ENCODE measurements around the gene ADAMTS1. TPM values are rescaled to one million over a fixed set of nuclear protein-coding genes. Genes with fewer than 3 reads are reported as not detected.

ADAMTS1 gene
- total RNA-seq, 1 donor from 2014 or later = 122 TPM

DNA sequence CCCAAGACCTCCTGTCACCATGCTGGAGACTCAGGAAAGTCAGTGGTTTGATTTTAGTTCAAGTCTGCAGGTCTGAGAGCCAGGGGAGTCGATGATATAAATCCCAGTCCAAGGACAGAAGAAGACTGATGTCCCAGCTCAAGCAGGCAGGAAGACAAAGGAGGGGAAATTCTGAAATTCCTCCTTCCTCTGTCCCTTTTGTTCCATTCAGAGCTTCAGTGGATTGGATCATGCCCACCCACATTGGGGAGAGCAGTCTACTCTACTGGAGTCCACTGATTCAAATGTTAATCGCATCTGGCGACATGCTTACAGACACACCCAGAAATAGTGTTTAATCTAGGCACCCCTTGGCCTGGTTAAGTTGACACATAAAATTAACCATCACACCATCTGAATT lies 7.2 kb upstream of the ADAMTS1 start:
- H3K36me3 ChIP-seq = no peaks in the 10 kb centered on the region
- H3K4me1 ChIP-seq = peaks cover 4% of the 10 kb centered on the region
- no peaks in the 10 kb centered on the region for H3K27me3 ChIP-seq
- no peak for DNase-seq
- TF ChIP-seq, protein P1, sequence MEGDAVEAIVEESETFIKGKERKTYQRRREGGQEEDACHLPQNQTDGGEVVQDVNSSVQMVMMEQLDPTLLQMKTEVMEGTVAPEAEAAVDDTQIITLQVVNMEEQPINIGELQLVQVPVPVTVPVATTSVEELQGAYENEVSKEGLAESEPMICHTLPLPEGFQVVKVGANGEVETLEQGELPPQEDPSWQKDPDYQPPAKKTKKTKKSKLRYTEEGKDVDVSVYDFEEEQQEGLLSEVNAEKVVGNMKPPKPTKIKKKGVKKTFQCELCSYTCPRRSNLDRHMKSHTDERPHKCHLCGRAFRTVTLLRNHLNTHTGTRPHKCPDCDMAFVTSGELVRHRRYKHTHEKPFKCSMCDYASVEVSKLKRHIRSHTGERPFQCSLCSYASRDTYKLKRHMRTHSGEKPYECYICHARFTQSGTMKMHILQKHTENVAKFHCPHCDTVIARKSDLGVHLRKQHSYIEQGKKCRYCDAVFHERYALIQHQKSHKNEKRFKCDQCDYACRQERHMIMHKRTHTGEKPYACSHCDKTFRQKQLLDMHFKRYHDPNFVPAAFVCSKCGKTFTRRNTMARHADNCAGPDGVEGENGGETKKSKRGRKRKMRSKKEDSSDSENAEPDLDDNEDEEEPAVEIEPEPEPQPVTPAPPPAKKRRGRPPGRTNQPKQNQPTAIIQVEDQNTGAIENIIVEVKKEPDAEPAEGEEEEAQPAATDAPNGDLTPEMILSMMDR (IDR thresholded peaks at IDR 0.05) = no peak
- intact Hi-C loops (cut with DNase I) = loop anchor here (5.0 kb wide), 1 partner anchor 850 kb away; no protein-coding TSS in a partner anchor
- no peak overlapping the region for H3K27ac ChIP-seq
- no peak for ATAC-seq
- H3K4me3 ChIP-seq = no peak overlapping the region
- H3K9me3 ChIP-seq = no peaks in the 10 kb centered on the region

DNA sequence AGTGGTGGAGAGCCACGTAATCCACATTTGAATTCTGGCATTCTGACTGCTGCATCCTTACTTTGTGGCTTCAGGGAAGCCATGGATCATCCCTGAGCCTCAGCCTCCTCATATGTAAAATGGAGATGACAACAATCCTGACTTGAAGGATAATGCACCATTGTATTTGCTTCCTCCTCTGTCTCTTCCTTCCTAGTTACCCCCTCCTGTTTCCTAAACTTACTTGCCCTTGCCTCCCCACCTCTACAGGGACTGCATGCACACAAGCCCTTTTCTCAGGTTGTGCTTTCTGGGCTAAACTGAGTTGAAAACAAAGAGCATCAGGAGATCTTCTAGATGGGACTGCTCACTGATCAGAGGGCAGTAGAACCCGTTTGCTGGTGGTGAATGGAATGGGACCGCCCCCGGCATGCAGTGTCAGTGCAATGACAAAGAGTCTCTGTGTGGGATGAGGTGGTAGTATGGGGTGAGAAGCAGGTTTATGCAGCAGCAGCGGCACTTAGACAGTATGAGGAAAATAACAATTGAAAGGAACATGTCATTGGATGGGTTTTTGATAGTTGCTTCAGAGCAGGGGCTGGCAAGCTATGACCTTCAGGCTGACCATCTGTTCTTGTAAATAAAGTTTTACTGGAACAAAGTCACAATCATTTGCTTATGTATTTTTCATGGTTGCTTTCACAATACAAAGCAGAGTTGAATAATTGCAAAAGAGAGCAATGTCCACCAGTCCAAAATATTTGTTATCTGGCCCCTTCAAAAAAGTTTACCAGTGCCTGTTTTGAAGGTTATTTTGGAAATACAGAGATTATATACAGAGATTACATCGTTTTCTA lies 6.1 kb upstream of the ADAMTS1 start:
- ATAC-seq (no peak), DNase-seq (no peak)
- H3K27ac ChIP-seq = no peak overlapping the region
- peaks cover 4% of the 10 kb centered on the region for H3K4me1 ChIP-seq
- no peaks in the 10 kb centered on the region for H3K27me3 ChIP-seq
- no peaks in the 10 kb centered on the region for H3K36me3 ChIP-seq
- H3K9me3 ChIP-seq = no peaks in the 10 kb centered on the region
- H3K4me3 ChIP-seq = no peak overlapping the region
- TF ChIP-seq, protein P1 (IDR thresholded peaks at IDR 0.05) = no peak
- intact Hi-C loops (cut with DNase I) = loop anchor here (5.0 kb wide), 1 partner anchor 851 kb away; no protein-coding TSS in a partner anchor

DNA sequence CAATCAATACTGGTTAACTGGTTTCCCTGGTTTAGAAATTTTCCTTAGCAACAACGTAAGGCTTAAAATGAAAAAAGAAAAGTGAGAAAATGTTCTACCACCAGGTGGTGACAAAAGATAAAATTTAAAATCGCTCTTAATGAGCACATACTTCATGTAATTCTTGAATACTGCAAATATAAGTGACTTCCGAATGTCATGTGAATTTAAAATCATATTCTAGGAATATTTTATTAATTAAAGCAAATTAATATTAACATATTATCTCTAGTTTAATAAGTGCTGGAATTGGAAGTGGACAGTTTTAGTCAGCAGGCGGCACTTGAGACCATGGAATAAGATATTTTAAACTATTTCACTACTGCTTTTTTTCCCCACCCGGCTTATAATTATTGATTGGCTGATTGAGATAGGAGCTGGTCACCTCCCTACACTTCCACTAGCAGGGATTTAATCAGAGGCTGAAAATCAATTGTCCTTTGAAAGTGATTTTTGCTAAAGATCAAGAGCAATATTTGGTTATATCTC lies 5.0 kb upstream of the ADAMTS1 start:
- intact Hi-C loops (cut with DNase I) = loop anchor here (5.0 kb wide), 1 partner anchor 852 kb away; no protein-coding TSS in a partner anchor

DNA sequence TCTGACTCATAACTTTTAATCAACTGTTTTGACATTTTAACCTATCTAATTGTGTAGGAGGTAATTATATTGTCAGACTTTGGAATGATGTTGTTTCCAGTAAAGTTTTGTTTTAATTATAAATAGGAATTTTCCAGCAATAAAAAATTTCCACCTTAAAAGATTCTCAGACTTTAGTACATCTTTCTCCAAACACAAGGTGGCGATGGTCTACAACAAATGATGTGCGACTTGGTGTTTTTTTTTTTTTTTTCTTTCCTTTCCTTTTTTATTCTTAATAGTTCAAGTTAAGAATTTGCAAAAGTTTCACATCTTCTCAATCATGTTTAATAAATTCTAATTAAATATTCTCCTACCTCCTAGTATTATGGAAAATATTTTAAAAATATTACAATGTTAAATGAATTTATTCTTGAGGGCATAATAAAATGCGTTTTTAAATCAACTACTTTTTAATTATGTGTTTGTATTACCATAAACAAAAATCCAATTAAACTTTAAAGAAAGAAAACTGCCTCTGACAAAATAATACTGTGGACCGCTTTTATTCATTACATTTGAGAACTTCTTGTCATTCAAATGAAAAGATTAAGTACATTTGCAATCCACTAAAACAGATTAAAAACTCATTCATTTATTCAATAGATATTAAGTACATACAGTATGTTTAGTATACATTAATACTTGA lies 4.4 kb upstream of the ADAMTS1 start:
- DNase-seq = no peak
- H3K4me1 ChIP-seq = peaks cover 7% of the 10 kb centered on the region
- TF ChIP-seq, protein P1 (IDR thresholded peaks at IDR 0.05) = peak; percentile 63
- H3K36me3 ChIP-seq = no peaks in the 10 kb centered on the region
- no peak overlapping the region for H3K27ac ChIP-seq
- intact Hi-C loops (cut with DNase I) = loop anchor here (5.0 kb wide), 1 partner anchor 853 kb away; no protein-coding TSS in a partner anchor
- H3K9me3 ChIP-seq = no peaks in the 10 kb centered on the region
- H3K4me3 ChIP-seq = no peak overlapping the region
- no peak for ATAC-seq
- peaks cover 4% of the 10 kb centered on the region for H3K27me3 ChIP-seq

More for the DNA sequence above, 5.0 kb upstream of the ADAMTS1 start:
- H3K27me3 ChIP-seq = peaks cover 4% of the 10 kb centered on the region
- ATAC-seq (no peak), DNase-seq (no peak)
- no peaks in the 10 kb centered on the region for H3K9me3 ChIP-seq
- TF ChIP-seq, protein P1 (IDR thresholded peaks at IDR 0.05) = peak; percentile 68
- H3K4me1 ChIP-seq = peaks cover 4% of the 10 kb centered on the region
- no peak overlapping the region for H3K27ac ChIP-seq
- no peaks in the 10 kb centered on the region for H3K36me3 ChIP-seq
- H3K4me3 ChIP-seq = no peak overlapping the region

DNA sequence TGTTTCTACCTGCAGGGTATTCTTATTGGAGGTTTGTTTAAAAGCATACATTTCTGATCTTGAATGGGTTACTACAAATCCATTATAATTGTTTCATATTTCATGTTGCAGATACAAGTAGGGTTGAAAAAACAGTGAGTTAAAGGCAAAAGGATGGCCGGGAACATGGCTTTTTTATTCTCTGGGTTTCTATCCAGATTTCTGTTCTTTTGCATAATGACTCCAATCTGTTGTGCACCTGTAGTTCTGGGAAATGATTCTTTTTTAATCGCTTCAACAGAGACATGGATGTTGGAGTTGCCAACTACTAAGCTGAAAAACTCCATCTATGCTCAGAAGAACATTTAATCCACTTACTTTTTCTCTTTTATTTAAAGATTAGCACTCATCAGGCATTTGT lies 2.7 kb upstream of the ADAMTS1 start:
- DNase-seq = no peak
- no peaks in the 10 kb centered on the region for H3K9me3 ChIP-seq
- H3K27ac ChIP-seq = no peak overlapping the region
- no peak for ATAC-seq
- peaks cover 4% of the 10 kb centered on the region for H3K27me3 ChIP-seq
- intact Hi-C loops (cut with DNase I) = no loop called here
- no peaks in the 10 kb centered on the region for H3K36me3 ChIP-seq
- TF ChIP-seq, protein P1 (IDR thresholded peaks at IDR 0.05) = no peak
- no peak overlapping the region for H3K4me3 ChIP-seq
- H3K4me1 ChIP-seq = peaks cover 11% of the 10 kb centered on the region

All from upper lobe of right lung (tissue), 1 donor.